Thyroid gland (tissue), 4 donors: ENCODE data around the gene APOLD1.

Source experiments
- CTCF ChIP-seq, 6 experiments: fragments of 200-600 bp in 3 of 6; fragments of 450-650 bp in 3 of 6; sonication (generic) in 3 of 6; IDR thresholded peaks; one replicate each; pipeline ENCODE4 v1.5.1; 2016 to 2019; ENCODE audit warnings: antibody characterized with exemption in 6 of 6, mild to moderate bottlenecking in 2 of 6, inconsistent platforms in 1 of 6, moderate library complexity in 1 of 6
- POLR2A ChIP-seq, 2 donors: fragments of 450-650 bp; IDR thresholded peaks; one replicate each; pipeline ENCODE4 v1.6.1; 2017; ENCODE audit warnings: antibody characterized with exemption in 2 of 2, mild to moderate bottlenecking in 2 of 2, moderate library complexity in 1 of 2

GRCh38 chr12:12804432-12804886 lies 19.0 kb downstream of the APOLD1 start:
- TF ChIP-seq CTCF (IDR thresholded peaks at IDR 0.05) (no peak), POLR2A (IDR thresholded peaks at IDR 0.05) (no peak)
